ENCODE results near the gene CHST9. TPM values are rescaled to one million over a fixed set of nuclear protein-coding genes. Genes with fewer than 3 reads are reported as not detected.

The CHST9 gene
- polyA plus RNA-seq, 2 of the 4 experiments (the other 2 are of a cell fraction), result 0.06 TPM; not detected in 1

GRCh38 chr18:27211569-27211968 is 26.5 kb upstream of the CHST9 start:
- no peaks in the 10 kb centered on the region for H3K4me1 ChIP-seq
- H3K9me3 ChIP-seq, result no peaks in the 10 kb centered on the region
- WGBS (ENCODE audit: missing lambda C conversion rate), result 0% methylated on average over 1 of the region's 1 CpG
- ChIA-PET POLR2A (no interaction called here), CTCF (no interaction called here)
- DNase-seq (ENCODE audit: low read depth in 1 of 2, low spot score in 1 of 2), result no peak
- TF ChIP-seq FOSB (CRISPR knock-in tag; IDR thresholded peaks at IDR 0.05) (no peak), CBX2 (IDR thresholded peaks at IDR 0.05; ENCODE audit: borderline replicate concordance, low read depth) (no peak), PBX3 (IDR thresholded peaks at IDR 0.05) (no peak), RCOR1 (IDR thresholded peaks at IDR 0.05; ENCODE audit: low read depth, low read length) (no peak), BCL3 (IDR thresholded peaks at IDR 0.05) (no peak), REST (IDR thresholded peaks at IDR 0.05) (no peak), ATOH8 (CRISPR knock-in tag; IDR thresholded peaks at IDR 0.05; ENCODE audit: low read depth) (no peak), KDM1A (IDR thresholded peaks at IDR 0.05; ENCODE audit: low read depth) (no peak), NR3C1 (IDR thresholded peaks at IDR 0.05) (no peak), HDAC2 (IDR thresholded peaks at IDR 0.05) (no peak), ZNF302 (CRISPR knock-in tag; IDR thresholded peaks at IDR 0.05) (no peak), POLR2A (IDR thresholded peaks at IDR 0.05; ENCODE audit: low read length) (no peak), ESRRA (IDR thresholded peaks at IDR 0.05; ENCODE audit: borderline replicate concordance, low read length) (no peak), NFE2L2 (conservative IDR thresholded peaks at IDR 0.05; ENCODE audit: low read length) (no peak), TFCP2L1 (CRISPR knock-in tag; IDR thresholded peaks at IDR 0.05) (no peak), CHD2 (IDR thresholded peaks at IDR 0.05; ENCODE audit: low read length, partially characterized antibody) (no peak)
- FAIRE-seq, result no peak
- no peak for ATAC-seq
- no peak overlapping the region for H3K4me3 ChIP-seq
- no peak overlapping the region for H3K4me2 ChIP-seq
- H3K27ac ChIP-seq, result no peak overlapping the region

- FAIRE-seq (no peak), ATAC-seq (no peak), DNase-seq (ENCODE audit: low read depth in 1 of 2, low spot score in 1 of 2) (no peak)
- ChIA-PET POLR2A (no interaction called here), CTCF (no interaction called here)
- Histone ChIP-seq H3K4me1 (no peaks in the 10 kb centered on the region), H3K4me2 (no peak overlapping the region), H3K4me3 (no peak overlapping the region), H3K9me3 (no peaks in the 10 kb centered on the region), H3K27ac (no peak overlapping the region)
- WGBS (ENCODE audit: missing lambda C conversion rate), result 18% methylated on average over 3 of the region's 3 CpGs
- TF ChIP-seq MYC (IDR thresholded peaks at IDR 0.05; ENCODE audit: borderline replicate concordance, low read length), result no peak
- TF ChIP-seq BCL3 (IDR thresholded peaks at IDR 0.05), result no peak
- no peak for TF ChIP-seq HOXB5 (CRISPR knock-in tag; IDR thresholded peaks at IDR 0.05)
- no peak for TF ChIP-seq HES2 (IDR thresholded peaks at IDR 0.05)
- TF ChIP-seq ZSCAN20 (CRISPR knock-in tag; IDR thresholded peaks at IDR 0.05), result no peak
- no peak for TF ChIP-seq POLR2A (IDR thresholded peaks at IDR 0.05; ENCODE audit: low read length)
- TF ChIP-seq MAZ (IDR thresholded peaks at IDR 0.05; ENCODE audit: borderline replicate concordance, low read depth, low read length), result no peak
- TF ChIP-seq KDM1A (IDR thresholded peaks at IDR 0.05; ENCODE audit: low read depth), result no peak
- TF ChIP-seq RAD21 (conservative IDR thresholded peaks at IDR 0.05 in 1 of 2, IDR thresholded peaks at IDR 0.05 in 1 of 2), result no peak
- TF ChIP-seq HMGXB4 (CRISPR knock-in tag; IDR thresholded peaks at IDR 0.05; ENCODE audit: borderline replicate concordance), result no peak
- TF ChIP-seq USF2 (IDR thresholded peaks at IDR 0.05), result no peak
- no peak for TF ChIP-seq ZC3H11A (IDR thresholded peaks at IDR 0.05)
- TF ChIP-seq SMC3 (IDR thresholded peaks at IDR 0.05), result no peak
- no peak for TF ChIP-seq FOSL2 (IDR thresholded peaks at IDR 0.05)
- no peak for TF ChIP-seq FOSL2 (CRISPR knock-in tag; IDR thresholded peaks at IDR 0.05)
- TF ChIP-seq KDM5A (IDR thresholded peaks at IDR 0.05), result no peak
These were observed 21.3 kb upstream of the CHST9 start for GRCh38 chr18:27206411-27206810.

Data from A549 (cell line).